ENCODE results near the gene ATP8B4.
"Not testable (repeated sequence)": the region's sequence is repeated elsewhere in the genome, so short reads cannot be mapped to it uniquely, and the experiment has no call there.

ATP8B4 gene

GRCh38 chr15:50138391-50138790 is 19.4 kb upstream of the ATP8B4 start:
- Histone ChIP-seq H3K9me3 (ENCODE audit: control insufficient read depth, insufficient read depth, low read length) (no peaks in the 10 kb centered on the region), H3K27me3 (ENCODE audit: control insufficient read depth, insufficient read depth, low read length) (no peaks in the 10 kb centered on the region), H3K27ac (ENCODE audit: low read length) (no peak overlapping the region), H3K36me3 (ENCODE audit: control insufficient read depth, insufficient read depth, low read length) (no peaks in the 10 kb centered on the region), H3K4me1 (ENCODE audit: control insufficient read depth, insufficient read depth, low read length) (no peaks in the 10 kb centered on the region), H3K4me3 (ENCODE audit: low read length) (no peak overlapping the region)
- no peak for DNase-seq (ENCODE audit: low read depth, low spot score)

- Histone ChIP-seq H3K9me3 (ENCODE audit: control insufficient read depth, insufficient read depth, low read length) (no peaks in the 10 kb centered on the region), H3K27me3 (ENCODE audit: control insufficient read depth, insufficient read depth, low read length) (no peaks in the 10 kb centered on the region), H3K27ac (ENCODE audit: low read length) (no peak overlapping the region), H3K4me1 (ENCODE audit: control insufficient read depth, insufficient read depth, low read length) (no peaks in the 10 kb centered on the region), H3K36me3 (ENCODE audit: control insufficient read depth, insufficient read depth, low read length) (no peaks in the 10 kb centered on the region), H3K4me3 (ENCODE audit: low read length) (no peak overlapping the region)
- no CpG with 5 or more reads among the region's 2 CpGs for WGBS (ENCODE audit: insufficient coverage, insufficient read length)
- no peak for DNase-seq (ENCODE audit: low read depth, low spot score)
Measured at GRCh38 chr15:50137893-50138292, 18.9 kb upstream of the ATP8B4 start.

- WGBS (ENCODE audit: insufficient coverage, insufficient read length) = no CpG with 5 or more reads among the region's 7 CpGs
- Histone ChIP-seq H3K36me3 (ENCODE audit: control insufficient read depth, insufficient read depth, low read length) (no peaks in the 10 kb centered on the region), H3K9me3 (ENCODE audit: control insufficient read depth, insufficient read depth, low read length) (no peaks in the 10 kb centered on the region), H3K27me3 (ENCODE audit: control insufficient read depth, insufficient read depth, low read length) (no peaks in the 10 kb centered on the region), H3K4me3 (ENCODE audit: low read length) (no peak overlapping the region), H3K4me1 (ENCODE audit: control insufficient read depth, insufficient read depth, low read length) (no peaks in the 10 kb centered on the region), H3K27ac (ENCODE audit: low read length) (no peak overlapping the region)
- DNase-seq (ENCODE audit: low read depth, low spot score) = no peak
Measured at GRCh38 chr15:50137330-50137761, 18.3 kb upstream of the ATP8B4 start.

GRCh38 chr15:50135031-50135551 is 16.1 kb upstream of the ATP8B4 start:
- Histone ChIP-seq H3K27me3 (ENCODE audit: control insufficient read depth, insufficient read depth, low read length) (no peaks in the 10 kb centered on the region), H3K4me1 (ENCODE audit: control insufficient read depth, insufficient read depth, low read length) (no peaks in the 10 kb centered on the region), H3K27ac (ENCODE audit: low read length) (no peak overlapping the region), H3K4me3 (ENCODE audit: low read length) (no peak overlapping the region), H3K36me3 (ENCODE audit: control insufficient read depth, insufficient read depth, low read length) (no peaks in the 10 kb centered on the region), H3K9me3 (ENCODE audit: control insufficient read depth, insufficient read depth, low read length) (no peaks in the 10 kb centered on the region)
- WGBS (ENCODE audit: insufficient coverage, insufficient read length) = no CpG with 5 or more reads among the region's 5 CpGs
- no peak for DNase-seq (ENCODE audit: low read depth, low spot score)

GRCh38 chr15:50134524-50135024 is 15.5 kb upstream of the ATP8B4 start:
- no peaks in the 10 kb centered on the region for H3K27me3 ChIP-seq (ENCODE audit: control insufficient read depth, insufficient read depth, low read length)
- H3K36me3 ChIP-seq (ENCODE audit: control insufficient read depth, insufficient read depth, low read length) = no peaks in the 10 kb centered on the region
- no CpG with 5 or more reads among the region's 2 CpGs for WGBS (ENCODE audit: insufficient coverage, insufficient read length)
- no peak for DNase-seq (ENCODE audit: low read depth, low spot score)
- H3K9me3 ChIP-seq (ENCODE audit: control insufficient read depth, insufficient read depth, low read length) = no peaks in the 10 kb centered on the region
- no peak overlapping the region for H3K4me3 ChIP-seq (ENCODE audit: low read length)
- H3K27ac ChIP-seq (ENCODE audit: low read length) = no peak overlapping the region
- no peaks in the 10 kb centered on the region for H3K4me1 ChIP-seq (ENCODE audit: control insufficient read depth, insufficient read depth, low read length)

GRCh38 chr15:50132251-50132984 is 13.4 kb upstream of the ATP8B4 start:
- not testable (repeated sequence) for H3K27me3 ChIP-seq (ENCODE audit: control insufficient read depth, insufficient read depth, low read length); H3K27ac ChIP-seq (ENCODE audit: low read length); H3K36me3 ChIP-seq (ENCODE audit: control insufficient read depth, insufficient read depth, low read length); H3K9me3 ChIP-seq (ENCODE audit: control insufficient read depth, insufficient read depth, low read length); DNase-seq (ENCODE audit: low read depth, low spot score); H3K4me3 ChIP-seq (ENCODE audit: low read length); H3K4me1 ChIP-seq (ENCODE audit: control insufficient read depth, insufficient read depth, low read length)
- WGBS (ENCODE audit: insufficient coverage, insufficient read length) = no CpG with 5 or more reads among the region's 3 CpGs

GRCh38 chr15:50131617-50132016 is 12.6 kb upstream of the ATP8B4 start:
- Histone ChIP-seq H3K4me1 (ENCODE audit: control insufficient read depth, insufficient read depth, low read length) (no peaks in the 10 kb centered on the region), H3K4me3 (ENCODE audit: low read length) (no peak overlapping the region), H3K9me3 (ENCODE audit: control insufficient read depth, insufficient read depth, low read length) (no peaks in the 10 kb centered on the region), H3K36me3 (ENCODE audit: control insufficient read depth, insufficient read depth, low read length) (no peaks in the 10 kb centered on the region), H3K27ac (ENCODE audit: low read length) (no peak overlapping the region), H3K27me3 (ENCODE audit: control insufficient read depth, insufficient read depth, low read length) (no peaks in the 10 kb centered on the region)
- DNase-seq (ENCODE audit: low read depth, low spot score) = no peak
- no CpG with 5 or more reads among the region's 1 CpG for WGBS (ENCODE audit: insufficient coverage, insufficient read length)

GRCh38 chr15:50128266-50128665 is 9.2 kb upstream of the ATP8B4 start:
- DNase-seq (ENCODE audit: low read depth, low spot score) = no peak
- no peaks in the 10 kb centered on the region for H3K27me3 ChIP-seq (ENCODE audit: control insufficient read depth, insufficient read depth, low read length)
- H3K27ac ChIP-seq (ENCODE audit: low read length) = no peak overlapping the region
- H3K9me3 ChIP-seq (ENCODE audit: control insufficient read depth, insufficient read depth, low read length) = no peaks in the 10 kb centered on the region
- no peak overlapping the region for H3K4me3 ChIP-seq (ENCODE audit: low read length)
- H3K36me3 ChIP-seq (ENCODE audit: control insufficient read depth, insufficient read depth, low read length) = no peaks in the 10 kb centered on the region
- H3K4me1 ChIP-seq (ENCODE audit: control insufficient read depth, insufficient read depth, low read length) = no peaks in the 10 kb centered on the region

- no peak overlapping the region for H3K27ac ChIP-seq (ENCODE audit: low read length)
- no peak for DNase-seq (ENCODE audit: low read depth, low spot score)
- no peaks in the 10 kb centered on the region for H3K27me3 ChIP-seq (ENCODE audit: control insufficient read depth, insufficient read depth, low read length)
- no peaks in the 10 kb centered on the region for H3K4me1 ChIP-seq (ENCODE audit: control insufficient read depth, insufficient read depth, low read length)
- H3K4me3 ChIP-seq (ENCODE audit: low read length) = no peak overlapping the region
- no peaks in the 10 kb centered on the region for H3K9me3 ChIP-seq (ENCODE audit: control insufficient read depth, insufficient read depth, low read length)
- no peaks in the 10 kb centered on the region for H3K36me3 ChIP-seq (ENCODE audit: control insufficient read depth, insufficient read depth, low read length)
- no CpG with 5 or more reads among the region's 4 CpGs for WGBS (ENCODE audit: insufficient coverage, insufficient read length)
Measured at GRCh38 chr15:50127255-50127777, 8.3 kb upstream of the ATP8B4 start.

GRCh38 chr15:50126072-50126471 is 7.0 kb upstream of the ATP8B4 start:
- H3K27ac ChIP-seq (ENCODE audit: low read length) = no peak overlapping the region
- WGBS (ENCODE audit: insufficient coverage, insufficient read length) = no CpG with 5 or more reads among the region's 4 CpGs
- DNase-seq (ENCODE audit: low read depth, low spot score) = no peak
- H3K4me1 ChIP-seq (ENCODE audit: control insufficient read depth, insufficient read depth, low read length) = no peaks in the 10 kb centered on the region
- H3K36me3 ChIP-seq (ENCODE audit: control insufficient read depth, insufficient read depth, low read length) = no peaks in the 10 kb centered on the region
- H3K9me3 ChIP-seq (ENCODE audit: control insufficient read depth, insufficient read depth, low read length) = no peaks in the 10 kb centered on the region
- no peaks in the 10 kb centered on the region for H3K27me3 ChIP-seq (ENCODE audit: control insufficient read depth, insufficient read depth, low read length)
- no peak overlapping the region for H3K4me3 ChIP-seq (ENCODE audit: low read length)

- Histone ChIP-seq H3K36me3 (ENCODE audit: control insufficient read depth, insufficient read depth, low read length) (no peaks in the 10 kb centered on the region), H3K27ac (ENCODE audit: low read length) (no peak overlapping the region), H3K27me3 (ENCODE audit: control insufficient read depth, insufficient read depth, low read length) (no peaks in the 10 kb centered on the region), H3K9me3 (ENCODE audit: control insufficient read depth, insufficient read depth, low read length) (no peaks in the 10 kb centered on the region), H3K4me3 (ENCODE audit: low read length) (no peak overlapping the region), H3K4me1 (ENCODE audit: control insufficient read depth, insufficient read depth, low read length) (no peaks in the 10 kb centered on the region)
- DNase-seq (ENCODE audit: low read depth, low spot score) = no peak
Measured at GRCh38 chr15:50124631-50125030, 5.6 kb upstream of the ATP8B4 start.

All from iPS DF 6.9 (cell line).